Measurements from ENCODE around the gene CUEDC1. TPM values are rescaled to one million over a fixed set of nuclear protein-coding genes. Genes with fewer than 3 reads are reported as not detected.

CUEDC1 gene
- total and polyA plus RNA-seq, 2 of the 13 experiments (the other 11 are each of a cell fraction or from before 2014, with no cell fraction given): 7.4 to 12.9 TPM

- no peaks in the 10 kb centered on the region; a peak in 1 of 5 replicates for H3K27me3 ChIP-seq (ENCODE audit: control insufficient read depth in 1 of 2, insufficient read depth in 2 of 2, low read length in 2 of 2)
- H2AFZ ChIP-seq (ENCODE audit: low read length): no peak overlapping the region
- no TSS peak for BruUV-seq (replicated peaks)
- peaks cover 29% of the 10 kb centered on the region for H3K79me2 ChIP-seq (ENCODE audit: insufficient read depth, low read length)
- intact Hi-C loops (cut with micrococcal nuclease; ENCODE audit: unreplicated experiment): loop anchor here (1.0 kb wide), 1 partner anchor 14 kb away; no protein-coding TSS in a partner anchor
- ChIA-PET CTCF (ENCODE audit: low intra/inter-chr PET ratio, low total read pairs) (no interaction called here), POLR2A (interaction anchor here (1.0 to 5.7 kb wide), 20 partner anchors 11 to 935 kb away, joined by 3 to 177 read pairs (median 8); partner anchors contain the start of genes DYNLL2, MSI2, SRSF1 and TRIM25)
- H3K4me3 ChIP-seq (replicated peaks in 1 of 3; ENCODE audit: insufficient read depth in 1 of 3, low read depth in 2 of 3, low read length in 3 of 3): peak overlapping the region; percentile 77 to 93 (median 90)
- H3K4me1 ChIP-seq (ENCODE audit: insufficient read depth, low read length): peaks cover 59% of the 10 kb centered on the region
- peak overlapping the region; percentile 87 for H3K9ac ChIP-seq (ENCODE audit: insufficient read depth, low read depth, low read length)
- no peak for DNase-seq (ENCODE audit: low spot score)
- in situ Hi-C loops (cut with HindIII; ENCODE audit: extremely low pct_ligation_motif_present, low pct_unique_long_range_greater_than_20kb): no loop called here
- peak overlapping the region; percentile 96 for H3K4me2 ChIP-seq (ENCODE audit: low read depth, low read length)
- H3K9me3 ChIP-seq (ENCODE audit: low read length): no peaks in the 10 kb centered on the region
- peak; percentile 32 for ATAC-seq
- peaks cover 3 to 11% of the 10 kb centered on the region in 2 experiments; a peak in 2 of 5 replicates for H3K36me3 ChIP-seq (replicated peaks in 1 of 2; ENCODE audit: control insufficient read depth in 1 of 2, insufficient read depth in 2 of 2, low read length in 2 of 2)
- no peak for FAIRE-seq
- no peaks in the 10 kb centered on the region for H4K20me1 ChIP-seq (ENCODE audit: insufficient read depth, low read length)
- WGBS (ENCODE audit: low lambda C conversion rate): 5% methylated on average over 27 of the region's 27 CpGs
- peak overlapping the region; percentile 58 for H3K27ac ChIP-seq (ENCODE audit: extremely low read length, insufficient read depth, low read length)
- TF ChIP-seq ZNF274 (CRISPR knock-in tag; IDR thresholded peaks at IDR 0.05) (no peak), FOXO4 (CRISPR knock-in tag; conservative IDR thresholded peaks at IDR 0.05) (0 out of 2 replicates have a peak, but pooled peaks have one; percentile 14), SMC3 (IDR thresholded peaks at IDR 0.05; ENCODE audit: low read length) (no peak), SNAPC2 (CRISPR knock-in tag; IDR thresholded peaks at IDR 0.05) (no peak), ZNF263 (CRISPR knock-in tag; IDR thresholded peaks at IDR 0.05) (0 out of 2 replicates have a peak, but pooled peaks have one; percentile 8), KLF11 (CRISPR knock-in tag; IDR thresholded peaks at IDR 0.05) (no peak), U2AF2 (IDR thresholded peaks at IDR 0.05; ENCODE audit: low read depth, low read length) (no peak), ZC3H13 (CRISPR knock-in tag; IDR thresholded peaks at IDR 0.05) (no peak), MED13 (CRISPR knock-in tag; IDR thresholded peaks at IDR 0.05) (no peak), JDP2 (CRISPR knock-in tag; IDR thresholded peaks at IDR 0.05; ENCODE audit: borderline replicate concordance) (no peak), MAX (IDR thresholded peaks at IDR 0.05) (peak; percentile 34; the same call in 1 of the 2 replicates), RARA (CRISPR knock-in tag; IDR thresholded peaks at IDR 0.05) (no peak), ZBTB37 (CRISPR knock-in tag; IDR thresholded peaks at IDR 0.05) (0 out of 2 replicates have a peak, but pooled peaks have one; percentile 3), AKNA (CRISPR knock-in tag; IDR thresholded peaks at IDR 0.05; ENCODE audit: borderline replicate concordance) (no peak), ZNF572 (CRISPR knock-in tag; IDR thresholded peaks at IDR 0.05) (no peak; the same call in 1 of the 2 replicates), GLI4 (CRISPR knock-in tag; IDR thresholded peaks at IDR 0.05; ENCODE audit: borderline replicate concordance) (no peak), RFX5 (IDR thresholded peaks at IDR 0.05; ENCODE audit: low read depth, low read length) (no peak)
Measured at GRCh38 chr17:57849163-57849873, 105.9 kb downstream of the CUEDC1 start.

All from HepG2 (cell line).